ENCODE results near the gene SRP54. TPM values are rescaled to one million over a fixed set of nuclear protein-coding genes. Genes with fewer than 3 reads are reported as not detected.

SRP54 gene
- total RNA-seq, 4 donors from 2014 or later, result 40.5 to 48.9 (median 47.1) TPM

GRCh38 chr14:35068238-35069012 lies 85.6 kb downstream of the SRP54 start:
- Histone ChIP-seq H3K36me3 (peaks cover 0 to 76% of the 10 kb centered on the region in 2 donors), H3K4me1 (no peaks in the 10 kb centered on the region), H3K4me3 (no peak overlapping the region), H3K9me3 (no peaks in the 10 kb centered on the region), H3K27ac (no peak overlapping the region), H3K27me3 (no peaks in the 10 kb centered on the region)
- WGBS, 2 donors (ENCODE audit: low coverage in 1 of 2), result 86 to 92% methylated on average over 3 to 4 of the region's 4 CpGs
- no peak for ATAC-seq
- no peak for TF ChIP-seq POLR2A (IDR thresholded peaks at IDR 0.05)
- TF ChIP-seq CTCF (IDR thresholded peaks at IDR 0.05), result no peak
- TF ChIP-seq POLR2AphosphoS5 (IDR thresholded peaks at IDR 0.05), result no peak
- no peak for TF ChIP-seq EP300 (IDR thresholded peaks at IDR 0.05)

- Histone ChIP-seq H3K4me3 (no peak overlapping the region), H3K27ac (no peak overlapping the region), H3K4me1 (no peaks in the 10 kb centered on the region), H3K36me3 (peaks cover 0 to 86% of the 10 kb centered on the region in 2 donors), H3K27me3 (no peaks in the 10 kb centered on the region), H3K9me3 (no peaks in the 10 kb centered on the region)
- TF ChIP-seq POLR2A (IDR thresholded peaks at IDR 0.05) (no peak), CTCF (IDR thresholded peaks at IDR 0.05) (no peak), EP300 (IDR thresholded peaks at IDR 0.05) (no peak), POLR2AphosphoS5 (IDR thresholded peaks at IDR 0.05) (no peak)
- 74 to 94% methylated on average over 2 to 3 of the region's 3 CpGs for WGBS, 2 donors (ENCODE audit: low coverage in 1 of 2)
- no peak for ATAC-seq
Measured at GRCh38 chr14:35072226-35072625, 89.4 kb downstream of the SRP54 start.

- Histone ChIP-seq H3K27me3 (no peaks in the 10 kb centered on the region), H3K9me3 (no peaks in the 10 kb centered on the region), H3K4me1 (no peaks in the 10 kb centered on the region), H3K4me3 (no peak overlapping the region), H3K27ac (no peak overlapping the region), H3K36me3 (peaks cover 0 to 91% of the 10 kb centered on the region in 2 donors)
- no peak for ATAC-seq
- no peak for TF ChIP-seq EP300 (IDR thresholded peaks at IDR 0.05)
- TF ChIP-seq POLR2A (IDR thresholded peaks at IDR 0.05), result no peak
- TF ChIP-seq CTCF (IDR thresholded peaks at IDR 0.05), result no peak
- TF ChIP-seq POLR2AphosphoS5 (IDR thresholded peaks at IDR 0.05), result no peak
- 81 to 90% methylated on average over 1 of the region's 1 CpG for WGBS, 2 donors (ENCODE audit: low coverage in 1 of 2)
Measured at GRCh38 chr14:35073486-35073885, 90.7 kb downstream of the SRP54 start.

GRCh38 chr14:35078082-35078481 lies 95.3 kb downstream of the SRP54 start:
- Histone ChIP-seq H3K4me1 (no peaks in the 10 kb centered on the region), H3K9me3 (no peaks in the 10 kb centered on the region), H3K4me3 (no peak overlapping the region), H3K36me3 (peaks cover 0 to 95% of the 10 kb centered on the region in 2 donors), H3K27me3 (no peaks in the 10 kb centered on the region), H3K27ac (no peak overlapping the region)
- WGBS, 2 donors (ENCODE audit: low coverage in 1 of 2), result 90 to 100% methylated on average over 2 of the region's 2 CpGs
- ATAC-seq, result no peak
- TF ChIP-seq POLR2AphosphoS5 (IDR thresholded peaks at IDR 0.05), result no peak

Other genes starting within 250 kb of the SRP54 start
- gene BAZ1A, start 107.6 kb upstream of the SRP54 start, total RNA-seq, result 10 to 100 TPM; 17.0 to 36.9 (median 21.6) TPM
- 10 to 100 TPM; 42.4 to 70.0 (median 60.1) TPM for gene FAM177A1, start 63.3 kb downstream of the SRP54 start, total RNA-seq
- 10 to 100 TPM; 29.3 to 44.9 (median 32.4) TPM for gene PPP2R3C, start 139.0 kb downstream of the SRP54 start, total RNA-seq
- gene PRORP, start 139.6 kb downstream of the SRP54 start, total RNA-seq, result 10 to 100 TPM; 15.9 to 25.0 (median 17.5) TPM

All from gastroesophageal sphincter (tissue), 4 donors.